Stimulated activated CD8-positive, alpha-beta memory T cell treated with anti-CD3 and anti-CD28 coated beads, Interleukin-12 subunit alpha, Interleukin-12 subunit beta, amount 100 ng/mL, for 24 hours (primary cell): ENCODE measurements around the gene SRXN1.
A peak's percentile ranks its signal among the peaks of the same experiment; 100 is the strongest.
"Not testable (repeated sequence)": the region's sequence is repeated elsewhere in the genome, so short reads cannot be mapped to it uniquely, and the experiment has no call there.

ENCODE experiments used
- DNase-seq: peaks from one replicate; pipeline ENCODE4 v3.0.0-alpha.2; 2020; ENCODE audit errors: extremely low read depth

Gene SRXN1

GRCh38 chr20:653110-653589, at the start of gene SRXN1:
SRXN1 (minus strand) TSS chr20:653200; CDS start chr20:653185, 15 bp downstream.
- DNase-seq: peak; percentile 72

GRCh38 chr20:701401-702129, 48.6 kb upstream of the SRXN1 start:
- DNase-seq: no peak

- no peak for DNase-seq
Observed at GRCh38 chr20:699811-700338, 46.9 kb upstream of the SRXN1 start.

GRCh38 chr20:699342-699741, 46.3 kb upstream of the SRXN1 start:
- no peak for DNase-seq

- DNase-seq: no peak
Observed at GRCh38 chr20:698276-698675, 45.3 kb upstream of the SRXN1 start.

- DNase-seq: no peak
Observed at GRCh38 chr20:697826-698225, 44.8 kb upstream of the SRXN1 start.

GRCh38 chr20:695165-695866, 42.3 kb upstream of the SRXN1 start:
- DNase-seq: no peak

- no peak for DNase-seq
Observed at GRCh38 chr20:694496-694895, 41.5 kb upstream of the SRXN1 start.

GRCh38 chr20:693786-694185, 40.8 kb upstream of the SRXN1 start:
- DNase-seq: not testable (repeated sequence)

- no peak for DNase-seq
Observed at GRCh38 chr20:692044-692443, 39.0 kb upstream of the SRXN1 start.

GRCh38 chr20:689947-690346, 36.9 kb upstream of the SRXN1 start:
- no peak for DNase-seq

- no peak for DNase-seq
Observed at GRCh38 chr20:689348-689747, 36.3 kb upstream of the SRXN1 start.

- no peak for DNase-seq
Observed at GRCh38 chr20:688809-689212, 35.8 kb upstream of the SRXN1 start.

- no peak for DNase-seq
Observed at GRCh38 chr20:687468-688203, 34.6 kb upstream of the SRXN1 start.

- DNase-seq: no peak
Observed at GRCh38 chr20:684676-685319, 31.8 kb upstream of the SRXN1 start.

- no peak for DNase-seq
Observed at GRCh38 chr20:682123-682522, 29.1 kb upstream of the SRXN1 start.

GRCh38 chr20:680638-681187, 27.7 kb upstream of the SRXN1 start:
- no peak for DNase-seq

GRCh38 chr20:677957-678356, 25.0 kb upstream of the SRXN1 start:
- no peak for DNase-seq

GRCh38 chr20:676967-677366, 24.0 kb upstream of the SRXN1 start:
- no peak for DNase-seq

- no peak for DNase-seq
Observed at GRCh38 chr20:676315-676937, 23.4 kb upstream of the SRXN1 start.
